A549 (cell line): Measurements from ENCODE around the gene TMX1. TPM values are rescaled to one million over a fixed set of nuclear protein-coding genes. Genes with fewer than 3 reads are reported as not detected.
A peak's percentile ranks its signal among the peaks of the same experiment; 100 is the strongest.
"Not testable (repeated sequence)": the region's sequence is repeated elsewhere in the genome, so short reads cannot be mapped to it uniquely, and the experiment has no call there.

ENCODE experiments used
- ATAC-seq, 2 experiments: fragments of 200-7000 bp in 1 of 2; fragments of >200 bp in 1 of 2; cut with Nextera tagmentation in 1 of 2; cut with Tn5 transposase in 1 of 2; 3 replicates each; pipeline versions ENCODE4 v1.8.0 to v1.9.1; 2018 to 2020; ENCODE audit warnings: mild to moderate bottlenecking in 1 of 2, moderate library complexity in 1 of 2
- CTCF ChIA-PET: fragments of 300-600 bp; sonication (Branson Sonifier 250); formaldehyde crosslinking; extraction: SDS; loops from one replicate; lab custom pipeline; 2021; ENCODE audit warnings: antibody characterized with exemption, inconsistent platforms; lab: Yijun Ruan, JAX
- POLR2A ChIA-PET: fragments of 350-600 bp; formaldehyde crosslinking; extraction: SDS; loops from one replicate; lab custom pipeline; 2021; ENCODE audit warnings: antibody characterized with exemption, inconsistent platforms; lab: Yijun Ruan, JAX
- DNase-seq, 2 experiments: peaks; one replicate each; pipeline versions ENCODE4 v3.0.0 to v3.0.0-alpha.2; 2011 to 2016; ENCODE audit warnings: low read depth in 1 of 2, low spot score in 1 of 2
- FAIRE-seq: peaks from 2 replicates; lab custom pipeline; 2011; peaks lifted over from hg19 to GRCh38; lab: Jason Lieb, UNC
- H3K27ac ChIP-seq, 2 experiments: fragments of >200 bp; sonication (Bioruptor Twin); formaldehyde crosslinking; 3 replicates each; pipeline ENCODE4 v1.5.1; 2016 to 2017
- H3K4me1 ChIP-seq: fragments of >200 bp; sonication (Bioruptor Twin); formaldehyde crosslinking; 3 replicates; pipeline ENCODE4 v1.6.1; 2016
- H3K4me2 ChIP-seq: fragments of >200 bp; sonication (Bioruptor Twin); formaldehyde crosslinking; 3 replicates; pipeline ENCODE4 v1.6.1; 2016
- H3K4me3 ChIP-seq: fragments of >200 bp; sonication (Bioruptor Twin); formaldehyde crosslinking; 3 replicates; pipeline ENCODE4 v1.5.1; 2016
- H3K9me3 ChIP-seq: fragments of >200 bp; sonication (Bioruptor Twin); formaldehyde crosslinking; 3 replicates; pipeline ENCODE4 v1.6.1; 2016
- CBX8 ChIP-seq: fragments of 200-600 bp; sonication (generic); IDR thresholded peaks from 2 replicates; pipeline ENCODE4 v1.6.1; 2016
- CTCF ChIP-seq: fragments of >200 bp; sonication (Bioruptor Twin); formaldehyde crosslinking; IDR thresholded peaks from 3 replicates; pipeline ENCODE4 v1.5.1; 2016
- EHF ChIP-seq: fragments of 250-450 bp; sonication (Bioruptor Pico); IDR thresholded peaks from 2 replicates; pipeline ENCODE4 v1.5.0; 2020; ENCODE audit warnings: mild to moderate bottlenecking
- EHMT2 ChIP-seq: fragments of 200-600 bp; sonication (generic); IDR thresholded peaks from 2 replicates; pipeline ENCODE4 v1.6.1; 2016; ENCODE audit warnings: antibody characterized with exemption, low read depth, mild to moderate bottlenecking, moderate library complexity
- ELK1 ChIP-seq: fragments of 150-350 bp; IDR thresholded peaks from 2 replicates; pipeline ENCODE4 v1.6.1; 2014; ENCODE audit warnings: low read depth, mild to moderate bottlenecking, low read length
- EP300 ChIP-seq, 2 experiments: fragments of >200 bp; sonication (Bioruptor Twin); formaldehyde crosslinking; IDR thresholded peaks; 2 replicates in 1 of 2; 3 replicates in 1 of 2; pipeline ENCODE4 v1.6.1; 2016 to 2017
- FOSB ChIP-seq: fragments of 250-450 bp; sonication (Bioruptor Pico); IDR thresholded peaks from 2 replicates; pipeline ENCODE4 v1.5.0; 2020; ENCODE audit warnings: mild to moderate bottlenecking, moderate library complexity
- FOXS1 ChIP-seq: fragments of 250-450 bp; sonication (Bioruptor Pico); IDR thresholded peaks from 2 replicates; pipeline ENCODE4 v1.5.0; 2020; ENCODE audit warnings: mild to moderate bottlenecking, moderate library complexity
- HDAC2 ChIP-seq: fragments of 200-600 bp; sonication (generic); IDR thresholded peaks from 2 replicates; pipeline ENCODE4 v1.6.1; 2016
- HEYL ChIP-seq: fragments of 250-450 bp; sonication (Bioruptor Pico); IDR thresholded peaks from 2 replicates; pipeline ENCODE4 v1.8.0; 2021; ENCODE audit warnings: mild to moderate bottlenecking, moderate library complexity
- HOXA7 ChIP-seq: fragments of 250-450 bp; sonication (Bioruptor Pico); IDR thresholded peaks from 2 replicates; pipeline ENCODE4 v1.5.0; 2020; ENCODE audit warnings: mild to moderate bottlenecking, moderate library complexity
- HOXB5 ChIP-seq: fragments of 250-450 bp; sonication (Bioruptor Pico); IDR thresholded peaks from 2 replicates; pipeline ENCODE4 v1.5.0; 2020; ENCODE audit warnings: mild to moderate bottlenecking, moderate library complexity
- JUN ChIP-seq, 2 experiments: fragments of >200 bp; sonication (Bioruptor Twin); formaldehyde crosslinking; IDR thresholded peaks; 2 replicates in 1 of 2; 3 replicates in 1 of 2; pipeline ENCODE4 v1.6.1; 2016 to 2017
- KDM1A ChIP-seq: fragments of 200-600 bp; sonication (generic); IDR thresholded peaks from 2 replicates; pipeline ENCODE4 v1.6.1; 2016; ENCODE audit warnings: low read depth, mild to moderate bottlenecking
- NPAS2 ChIP-seq: fragments of 250-450 bp; sonication (Bioruptor Pico); IDR thresholded peaks from 2 replicates; pipeline ENCODE4 v1.8.0; 2022; ENCODE audit warnings: mild to moderate bottlenecking, moderate library complexity, borderline replicate concordance
- POLR2A ChIP-seq: IDR thresholded peaks from 2 replicates; pipeline ENCODE4 v1.6.1; 2012; ENCODE audit warnings: mild to moderate bottlenecking, low read length
- RAD21 ChIP-seq, 2 experiments: fragments of >200 bp in 1 of 2; sonication (Bioruptor Twin) in 1 of 2; formaldehyde crosslinking in 1 of 2; IDR thresholded peaks in 1 of 2; conservative IDR thresholded peaks in 1 of 2; 2 replicates in 1 of 2; 3 replicates in 1 of 2; pipeline ENCODE4 v1.6.1; 2012 to 2018; ENCODE audit warnings: inconsistent platforms in 1 of 2
- RCOR1 ChIP-seq: fragments of 150-350 bp; IDR thresholded peaks from 2 replicates; pipeline ENCODE4 v1.6.1; 2014; ENCODE audit warnings: antibody characterized with exemption, low read length, low read depth
- REST ChIP-seq: fragments of 200-600 bp; sonication (generic); IDR thresholded peaks from 2 replicates; pipeline ENCODE4 v1.6.1; 2016; ENCODE audit warnings: antibody characterized with exemption, mild to moderate bottlenecking, moderate library complexity
- SMC3 ChIP-seq: fragments of >200 bp; sonication (Bioruptor Twin); formaldehyde crosslinking; IDR thresholded peaks from 3 replicates; pipeline ENCODE4 v1.6.1; 2018; ENCODE audit warnings: inconsistent platforms
- ZFP36 ChIP-seq: fragments of 450-650 bp; IDR thresholded peaks from 2 replicates; pipeline ENCODE4 v1.6.1; 2014; ENCODE audit warnings: borderline replicate concordance; ENCODE audit not compliant: partially characterized antibody
- ZNF302 ChIP-seq: fragments of 250-450 bp; sonication (Bioruptor Pico); IDR thresholded peaks from 2 replicates; pipeline ENCODE4 v1.9.0; 2021; ENCODE audit warnings: inconsistent platforms, mild to moderate bottlenecking, moderate library complexity
- WGBS: methylation state at CpG from one replicate; pipeline ENCODE4 v1.1.6; 2017; ENCODE audit errors: missing lambda C conversion rate; 5-methylcytosine and 5-hydroxymethylcytosine counted together
- polyA plus RNA-seq, 4 experiments: library from polyadenylated mRNA; depleted of rRNA in 3 of 4; stranded (reverse); fragments of >200 nt; fragmentation: RNase III in 1 of 4; extraction: RNeasy Plus Mini Kit Qiagen cat#74134 plus additional on column Dnase treatment in 1 of 4; gene quantifications; 2 replicates in 3 of 4; 3 replicates in 1 of 4; pipeline ENCODE4 v1.2.3, GENCODE V29; 2011 to 2017

TMX1 gene
- polyA plus RNA-seq, 2 of the 4 experiments (the other 2 are of a cell fraction): 58.6 to 64.0 TPM

- no peaks in the 10 kb centered on the region for H3K4me1 ChIP-seq
- TF ChIP-seq KDM1A (no peak), FOSB (CRISPR knock-in tag) (no peak), SMC3 (peak; percentile 86), HOXA7 (CRISPR knock-in tag) (no peak), HDAC2 (no peak), CTCF (peak; percentile 83), RAD21 (conservative IDR thresholded peaks at IDR 0.05 in 1 of 2, IDR thresholded peaks at IDR 0.05 in 1 of 2) (peak; percentile 76 to 82)
- POLR2A ChIA-PET: interaction anchor here (2.0 kb wide), 1 partner anchor 125 kb away, joined by 7 read pairs; the partner anchor contains the start of gene TRIM9
These were observed 20.3 kb upstream of the TMX1 start for GRCh38 chr14:51219473-51220448.

GRCh38 chr14:51223463-51223862 is 16.6 kb upstream of the TMX1 start:
- H3K4me2 ChIP-seq, H3K4me3 ChIP-seq, DNase-seq, FAIRE-seq, ATAC-seq, H3K4me1 ChIP-seq, H3K27ac ChIP-seq, H3K9me3 ChIP-seq, POLR2A ChIA-PET: not testable (repeated sequence)
- CTCF ChIA-PET: interaction anchor here (0.6 to 1.3 kb wide), 2 partner anchors 66 to 271 kb away, joined by 3 read pairs; no protein-coding TSS in a partner anchor
- WGBS: 79% methylated on average over 1 of the region's 1 CpG

More at GRCh38 chr14:51219473-51220448, 20.3 kb upstream of the TMX1 start:
- H3K27ac ChIP-seq: 0 out of 6 replicates have a peak overlapping the region, but pooled peaks of 1 of the 2 experiments have one; percentile 0
- CTCF ChIA-PET: interaction anchor here (0.7 to 3.0 kb wide), 17 partner anchors 8 to 560 kb away, joined by 3 to 17 read pairs (median 5); partner anchors contain the start of gene TRIM9
- H3K4me3 ChIP-seq: no peak overlapping the region
- ATAC-seq (no peak), DNase-seq (peak; percentile 10 to 50), FAIRE-seq (peak; percentile 13)
- 54% methylated on average over 7 of the region's 7 CpGs for WGBS
- H3K9me3 ChIP-seq: peaks cover 8% of the 10 kb centered on the region; the same call in 2 of the 3 replicates
- H3K4me2 ChIP-seq: no peak overlapping the region

GRCh38 chr14:51224551-51224950 is 15.5 kb upstream of the TMX1 start:
- ChIA-PET CTCF (interaction anchor here (1.0 kb wide), 1 partner anchor 12 kb away, joined by 3 read pairs; no protein-coding TSS in a partner anchor), POLR2A (no interaction called here)
- H3K4me3 ChIP-seq: no peak overlapping the region
- H3K27ac ChIP-seq: no peak overlapping the region
- no peak for DNase-seq
- no peak for TF ChIP-seq FOXS1 (CRISPR knock-in tag)
- no peak for TF ChIP-seq ZFP36
- TF ChIP-seq, all 56 proteins: peak for 0
- no peak overlapping the region for H3K4me2 ChIP-seq
- H3K4me1 ChIP-seq: no peaks in the 10 kb centered on the region
- H3K9me3 ChIP-seq: peaks cover 8% of the 10 kb centered on the region; the same call in 2 of the 3 replicates
- ATAC-seq: no peak
- WGBS: 92% methylated on average over 1 of the region's 1 CpG
- no peak for FAIRE-seq

GRCh38 chr14:51225751-51226150 is 14.3 kb upstream of the TMX1 start:
- peaks cover 8% of the 10 kb centered on the region; the same call in 2 of the 3 replicates for H3K9me3 ChIP-seq
- DNase-seq (no peak), ATAC-seq (no peak), FAIRE-seq (peak; percentile 76)
- H3K4me1 ChIP-seq: no peaks in the 10 kb centered on the region
- ChIA-PET CTCF (interaction anchor here (0.6 kb wide), 1 partner anchor 385 kb away, joined by 3 read pairs; no protein-coding TSS in a partner anchor), POLR2A (no interaction called here)
- no peak overlapping the region for H3K4me3 ChIP-seq
- H3K4me2 ChIP-seq: no peak overlapping the region
- no peak overlapping the region for H3K27ac ChIP-seq
- 69% methylated on average over 2 of the region's 2 CpGs for WGBS
- TF ChIP-seq EHF (CRISPR knock-in tag): no peak
- no peak for TF ChIP-seq EP300 (IDR thresholded peaks at IDR 0.05)
- no peak for TF ChIP-seq EHMT2
- no peak for TF ChIP-seq HOXB5 (CRISPR knock-in tag)
- no peak for TF ChIP-seq ZNF302
- TF ChIP-seq NPAS2 (CRISPR knock-in tag): no peak
- TF ChIP-seq RCOR1: no peak
- no peak for TF ChIP-seq ELK1
- no peak for TF ChIP-seq JUN (IDR thresholded peaks at IDR 0.05)
- TF ChIP-seq HEYL (CRISPR knock-in tag): no peak
- TF ChIP-seq FOXS1 (CRISPR knock-in tag): no peak
- TF ChIP-seq REST: no peak
- no peak for TF ChIP-seq POLR2A
- no peak for TF ChIP-seq CBX8
